ENCODE data around the gene GRIN2A. TPM values are rescaled to one million over a fixed set of nuclear protein-coding genes. Genes with fewer than 3 reads are reported as not detected.

The GRIN2A gene
- total RNA-seq, 2 experiments from 2014 or later, result not detected

GRCh38 chr16:10015397-10015796, 166.8 kb downstream of the GRIN2A start:
- Histone ChIP-seq H3K9me3 (ENCODE audit: low read length) (no peaks in the 10 kb centered on the region), H2AFZ (ENCODE audit: low read length) (no peak overlapping the region), H3K4me2 (ENCODE audit: low read length) (no peak overlapping the region), H3K36me3 (ENCODE audit: insufficient read depth, low read length) (no peaks in the 10 kb centered on the region), H3K9me2 (ENCODE audit: insufficient read depth, low read length) (no peaks in the 10 kb centered on the region), H3K79me2 (ENCODE audit: insufficient read depth, low read depth, low read length) (no peaks in the 10 kb centered on the region), H3K27ac (ENCODE audit: low read depth, low read length, poor library complexity, severe bottlenecking) (no peak overlapping the region), H3K4me3 (ENCODE audit: low read depth, low read length, poor library complexity, severe bottlenecking) (no peak overlapping the region), H3K4me1 (ENCODE audit: insufficient read depth, low read length, poor library complexity, severe bottlenecking) (no peaks in the 10 kb centered on the region), H4K20me1 (ENCODE audit: insufficient read depth, low read length) (no peaks in the 10 kb centered on the region)
- no TSS peak for BruUV-seq (replicated peaks)
- DNase-seq (ENCODE audit: low spot score), result no peak
- ChIA-PET CTCF (ENCODE audit: unreplicated experiment) (no interaction called here), POLR2A (no interaction called here)
- TF ChIP-seq EZH2phosphoT487 (IDR thresholded peaks at IDR 0.05; ENCODE audit: borderline replicate concordance, low read depth, low read length), result no peak
- TF ChIP-seq CTCF (conservative IDR thresholded peaks at IDR 0.05; ENCODE audit: low read length), result no peak
- intact Hi-C loops (cut with micrococcal nuclease; ENCODE audit: unreplicated experiment), result no loop called here

DNA sequence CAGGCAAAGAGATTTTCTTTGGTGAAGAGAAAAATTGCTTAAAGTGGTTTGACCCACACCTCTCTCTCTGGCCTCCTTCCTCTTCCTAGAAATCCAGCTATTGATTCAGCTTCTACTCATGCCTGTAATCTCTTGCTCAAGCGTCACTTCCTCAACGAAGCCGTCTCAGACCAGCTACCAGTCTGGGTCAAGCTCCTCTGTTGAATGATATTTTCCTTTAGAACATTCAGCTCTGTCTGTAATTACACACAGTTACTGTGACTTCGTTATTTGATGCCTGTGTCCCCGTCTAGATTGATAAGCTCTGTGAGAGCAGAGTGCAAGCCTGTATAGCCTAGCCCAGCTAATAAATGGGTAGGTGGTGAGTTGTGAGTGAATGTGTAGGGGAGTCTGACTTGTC, 168.5 kb downstream of the GRIN2A start:
- Histone ChIP-seq H3K79me2 (ENCODE audit: insufficient read depth, low read depth, low read length) (no peaks in the 10 kb centered on the region), H3K9me2 (ENCODE audit: insufficient read depth, low read length) (no peaks in the 10 kb centered on the region), H3K4me3 (ENCODE audit: low read depth, low read length, poor library complexity, severe bottlenecking) (no peak overlapping the region), H2AFZ (ENCODE audit: low read length) (no peak overlapping the region), H3K27ac (ENCODE audit: low read depth, low read length, poor library complexity, severe bottlenecking) (no peak overlapping the region), H3K9me3 (ENCODE audit: low read length) (no peaks in the 10 kb centered on the region), H3K4me2 (ENCODE audit: low read length) (no peak overlapping the region), H3K36me3 (ENCODE audit: insufficient read depth, low read length) (no peaks in the 10 kb centered on the region), H4K20me1 (ENCODE audit: insufficient read depth, low read length) (no peaks in the 10 kb centered on the region), H3K4me1 (ENCODE audit: insufficient read depth, low read length, poor library complexity, severe bottlenecking) (no peaks in the 10 kb centered on the region)
- TF ChIP-seq EZH2phosphoT487 (IDR thresholded peaks at IDR 0.05; ENCODE audit: borderline replicate concordance, low read depth, low read length), result no peak
- no peak for TF ChIP-seq CTCF (conservative IDR thresholded peaks at IDR 0.05; ENCODE audit: low read length)
- intact Hi-C loops (cut with micrococcal nuclease; ENCODE audit: unreplicated experiment), result no loop called here
- BruUV-seq (replicated peaks), result no TSS peak
- no peak for DNase-seq (ENCODE audit: low spot score)
- POLR2A ChIA-PET, result no interaction called here
- CTCF ChIA-PET (ENCODE audit: unreplicated experiment), result no interaction called here

DNA sequence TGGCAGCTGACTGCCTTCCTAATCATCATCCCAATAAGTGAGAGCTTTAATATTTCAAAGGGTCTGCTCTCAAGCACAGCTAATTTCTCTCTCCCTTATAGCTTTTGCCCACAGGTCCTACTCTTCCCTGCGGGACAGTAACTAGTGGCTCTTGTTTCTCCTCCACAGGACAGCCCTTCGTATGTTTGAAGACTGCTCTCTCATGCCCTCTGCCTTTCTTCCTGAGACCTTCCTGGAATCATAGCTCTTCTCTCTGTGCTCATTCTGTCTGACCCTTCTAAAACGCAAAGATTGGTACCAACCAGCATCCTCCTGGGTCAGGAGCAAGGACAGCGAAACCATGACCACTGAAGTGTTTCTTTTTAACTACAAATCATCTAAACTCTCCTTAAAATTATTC, 168.9 kb downstream of the GRIN2A start:
- no TSS peak for BruUV-seq (replicated peaks)
- no peak overlapping the region for H3K4me2 ChIP-seq (ENCODE audit: low read length)

More for the DNA sequence above, 168.9 kb downstream of the GRIN2A start:
- TF ChIP-seq EZH2phosphoT487 (IDR thresholded peaks at IDR 0.05; ENCODE audit: borderline replicate concordance, low read depth, low read length), result no peak
- no peak for TF ChIP-seq CTCF (conservative IDR thresholded peaks at IDR 0.05; ENCODE audit: low read length)
- CTCF ChIA-PET (ENCODE audit: unreplicated experiment), result no interaction called here
- Histone ChIP-seq H4K20me1 (ENCODE audit: insufficient read depth, low read length) (no peaks in the 10 kb centered on the region), H3K79me2 (ENCODE audit: insufficient read depth, low read depth, low read length) (no peaks in the 10 kb centered on the region), H3K4me3 (ENCODE audit: low read depth, low read length, poor library complexity, severe bottlenecking) (no peak overlapping the region), H3K4me1 (ENCODE audit: insufficient read depth, low read length, poor library complexity, severe bottlenecking) (no peaks in the 10 kb centered on the region), H2AFZ (ENCODE audit: low read length) (no peak overlapping the region), H3K9me3 (ENCODE audit: low read length) (no peaks in the 10 kb centered on the region), H3K36me3 (ENCODE audit: insufficient read depth, low read length) (no peaks in the 10 kb centered on the region), H3K27ac (ENCODE audit: low read depth, low read length, poor library complexity, severe bottlenecking) (no peak overlapping the region), H3K9me2 (ENCODE audit: insufficient read depth, low read length) (no peaks in the 10 kb centered on the region)
- POLR2A ChIA-PET, result no interaction called here
- intact Hi-C loops (cut with micrococcal nuclease; ENCODE audit: unreplicated experiment), result no loop called here
- DNase-seq (ENCODE audit: low spot score), result no peak

All from OCI-LY7 (cell line).